CD4-positive, alpha-beta memory T cell (primary cell): Measurements from ENCODE around the gene SLC66A2. TPM values are rescaled to one million over a fixed set of nuclear protein-coding genes. Genes with fewer than 3 reads are reported as not detected.

Experiments used
- CTCF ChIA-PET: fragments of 350-600 bp; sonication (Branson Sonifier 250); formaldehyde crosslinking; loops from one replicate; lab custom pipeline; 2021; ENCODE audit warnings: inconsistent platforms; ENCODE audit not compliant: partially characterized antibody; lab: Charles Lee
- POLR2A ChIA-PET: fragments of 350-600 bp; sonication (Branson Sonifier 250); formaldehyde crosslinking; loops from one replicate; lab custom pipeline; 2021; ENCODE audit not compliant: partially characterized antibody; lab: Charles Lee
- DNase-seq, 5 donors: peaks; one replicate each; pipeline versions ENCODE4 v3.0.0 to v3.0.0-alpha.2; 2020 to 2022; ENCODE audit warnings: mixed read lengths in 1 of 5
- H3K27ac ChIP-seq: one replicate; pipeline ENCODE4 v1.7.0; 2013; ENCODE audit warnings: low read depth, low read length
- H3K27me3 ChIP-seq: 2 replicates; pipeline ENCODE4 v1.7.0; 2013; ENCODE audit warnings: mild to moderate bottlenecking, low read length, moderate library complexity; ENCODE audit not compliant: insufficient read depth
- H3K36me3 ChIP-seq: 2 replicates; pipeline ENCODE4 v1.7.0; 2013; ENCODE audit warnings: mild to moderate bottlenecking, low read length, moderate library complexity; ENCODE audit not compliant: insufficient read depth
- H3K4me1 ChIP-seq: 2 replicates; pipeline ENCODE4 v1.7.0; 2013; ENCODE audit warnings: mild to moderate bottlenecking, low read length, moderate library complexity; ENCODE audit not compliant: insufficient read depth
- H3K4me3 ChIP-seq, 2 donors: one replicate each; pipeline ENCODE4 v1.7.0; 2013; ENCODE audit warnings: low read length in 2 of 2, mild to moderate bottlenecking in 1 of 2
- H3K9me3 ChIP-seq, 2 donors: one replicate each; pipeline ENCODE4 v1.7.0; 2013; ENCODE audit warnings: low read length in 2 of 2, control low read depth in 1 of 2; ENCODE audit not compliant: control insufficient read depth in 1 of 2
- H3K27ac Mint-ChIP-seq, 7 donors: one replicate each; pipeline ENCODE4 v1.8.0; 2020 to 2021; ENCODE audit warnings: mixed read lengths in 7 of 7, mild to moderate bottlenecking in 6 of 7, inconsistent platforms in 3 of 7, moderate library complexity in 3 of 7
- H3K27me3 Mint-ChIP-seq, 2 donors: one replicate each; pipeline ENCODE4 v1.8.0; 2020 to 2021; ENCODE audit warnings: mixed read lengths in 2 of 2
- H3K36me3 Mint-ChIP-seq, 2 donors: one replicate each; pipeline ENCODE4 v1.8.0; 2020 to 2021; ENCODE audit warnings: mixed read lengths in 2 of 2, inconsistent platforms in 1 of 2, mild to moderate bottlenecking in 1 of 2
- H3K4me1 Mint-ChIP-seq, 4 donors: one replicate each; pipeline ENCODE4 v1.8.0; 2020 to 2021; ENCODE audit warnings: mixed read lengths in 4 of 4, mild to moderate bottlenecking in 1 of 4
- H3K4me3 Mint-ChIP-seq, 8 donors: one replicate each; pipeline ENCODE4 v1.8.0; 2020 to 2021; ENCODE audit warnings: mixed read lengths in 8 of 8, mild to moderate bottlenecking in 7 of 8, moderate library complexity in 6 of 8, inconsistent platforms in 3 of 8
- H3K9me3 Mint-ChIP-seq, 8 donors: one replicate each; pipeline ENCODE4 v1.8.0; 2020 to 2021; ENCODE audit warnings: mixed read lengths in 8 of 8, mild to moderate bottlenecking in 5 of 8, inconsistent platforms in 3 of 8, moderate library complexity in 1 of 8
- intact Hi-C: fragments of 100-400 bp; cut with micrococcal nuclease; formaldehyde crosslinking; loops from one replicate; pipeline ENCODE4 v1.15.1; 2023
- polyA plus RNA-seq, 2 donors: library from polyadenylated mRNA; unstranded; fragments of 300-500 nt; fragmentation: Illumina TruSeq; gene quantifications; one replicate each; pipeline ENCODE4 v1.2.3, GENCODE V29; 2021
- total RNA-seq, 2 experiments: library from RNA; stranded (reverse); gene quantifications; one replicate each; pipeline ENCODE4 v1.2.3, GENCODE V29; 2021

SLC66A2 gene
- total and polyA plus RNA-seq, 4 experiments from 2014 or later = 15.7 to 26.4 (median 23.6) TPM

DNA sequence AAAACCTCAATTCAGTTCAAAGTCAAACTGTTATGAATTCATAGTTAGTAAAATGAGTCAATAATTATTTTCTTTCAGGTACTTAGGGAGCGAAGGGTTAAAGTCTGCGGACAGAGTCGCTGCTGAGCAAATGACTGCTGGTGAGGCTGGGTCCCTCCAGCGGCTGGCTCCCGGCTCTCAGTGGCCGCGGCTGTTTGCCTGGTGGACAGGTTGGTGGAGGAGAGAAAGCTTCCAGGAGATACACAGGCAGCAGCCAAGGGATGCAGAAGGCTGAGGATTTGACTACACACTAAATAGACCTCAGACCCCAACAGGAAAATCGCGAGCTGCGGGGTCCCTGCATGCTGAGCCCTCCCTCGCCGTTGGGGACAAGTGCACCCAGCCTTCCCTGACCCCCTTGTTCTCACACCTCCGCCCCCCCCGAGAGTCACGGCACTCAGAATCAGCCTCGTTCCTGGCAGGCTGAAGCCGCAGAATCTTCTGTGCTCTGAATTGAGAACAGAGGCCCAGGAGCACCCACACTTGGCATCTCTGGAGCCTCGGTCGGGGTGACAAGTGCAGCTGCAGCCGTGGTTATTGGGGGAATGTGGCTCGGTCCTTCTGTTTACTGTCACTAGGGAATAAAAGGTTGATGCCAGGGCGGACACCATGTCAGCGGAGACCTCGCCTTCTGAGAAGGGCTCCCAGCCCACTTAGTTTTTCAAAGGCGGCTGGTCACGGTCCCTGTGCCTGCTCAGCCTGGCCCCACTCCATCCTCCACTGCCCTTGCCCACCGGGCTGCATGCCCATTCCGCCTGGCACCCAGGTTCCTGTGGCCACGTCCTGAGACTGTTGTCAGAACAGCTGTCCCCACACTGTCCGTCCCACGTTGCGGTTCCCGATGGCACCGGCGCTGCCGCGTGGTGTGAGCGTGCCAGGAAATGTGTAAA lies 74.0 kb downstream of the SLC66A2 start:
- no peaks in the 10 kb centered on the region for H3K36me3 ChIP-seq
- no peak overlapping the region for H3K27ac Mint-ChIP-seq

DNA sequence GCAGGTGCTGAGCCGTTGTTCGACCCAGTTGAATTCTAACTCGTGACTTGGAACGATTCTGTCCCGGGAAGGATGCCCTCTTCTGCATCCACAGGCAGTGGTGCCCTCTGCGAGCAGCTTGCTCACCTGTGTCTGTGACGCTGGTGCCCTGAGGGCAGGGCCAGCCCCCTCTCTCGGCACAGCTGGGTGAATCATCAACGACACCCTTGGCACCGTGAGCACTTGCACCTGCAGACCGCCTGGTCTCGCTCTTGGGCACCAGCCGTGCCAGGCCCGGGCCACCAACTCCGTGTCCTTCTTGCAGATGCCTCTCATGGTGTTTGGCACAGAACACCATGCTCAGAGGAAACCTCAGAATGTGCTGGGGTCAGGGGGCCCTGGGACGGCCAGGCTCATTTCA lies 75.0 kb downstream of the SLC66A2 start:
- no peak overlapping the region for H3K4me3 ChIP-seq
- no peak overlapping the region for H3K27ac ChIP-seq
- no peaks in the 10 kb centered on the region for H3K9me3 ChIP-seq
- ChIA-PET CTCF (no interaction called here), POLR2A (no interaction called here)
- Mint-ChIP-seq H3K4me1 (no peaks in the 10 kb centered on the region), H3K27me3 (no peaks in the 10 kb centered on the region), H3K27ac (no peak overlapping the region), H3K4me3 (no peak overlapping the region), H3K9me3 (peaks cover 0 to 6% (median 0%) of the 10 kb centered on the region in 8 donors), H3K36me3 (no peaks in the 10 kb centered on the region)
- intact Hi-C loops = no loop called here
- no peaks in the 10 kb centered on the region for H3K4me1 ChIP-seq
- DNase-seq = no peak
- H3K27me3 ChIP-seq = no peaks in the 10 kb centered on the region
- H3K36me3 ChIP-seq = no peaks in the 10 kb centered on the region

More for the DNA sequence above, 74.0 kb downstream of the SLC66A2 start:
- intact Hi-C loops = no loop called here
- no peaks in the 10 kb centered on the region for H3K9me3 ChIP-seq
- Mint-ChIP-seq H3K36me3 (no peaks in the 10 kb centered on the region), H3K4me1 (no peaks in the 10 kb centered on the region), H3K27me3 (no peaks in the 10 kb centered on the region), H3K4me3 (no peak overlapping the region), H3K9me3 (peaks cover 0 to 11% (median 0%) of the 10 kb centered on the region in 8 donors)
- no peak overlapping the region for H3K27ac ChIP-seq
- H3K27me3 ChIP-seq = no peaks in the 10 kb centered on the region
- H3K4me3 ChIP-seq = no peak overlapping the region
- H3K4me1 ChIP-seq = no peaks in the 10 kb centered on the region
- POLR2A ChIA-PET = no interaction called here
- CTCF ChIA-PET = no interaction called here
- no peak for DNase-seq

DNA sequence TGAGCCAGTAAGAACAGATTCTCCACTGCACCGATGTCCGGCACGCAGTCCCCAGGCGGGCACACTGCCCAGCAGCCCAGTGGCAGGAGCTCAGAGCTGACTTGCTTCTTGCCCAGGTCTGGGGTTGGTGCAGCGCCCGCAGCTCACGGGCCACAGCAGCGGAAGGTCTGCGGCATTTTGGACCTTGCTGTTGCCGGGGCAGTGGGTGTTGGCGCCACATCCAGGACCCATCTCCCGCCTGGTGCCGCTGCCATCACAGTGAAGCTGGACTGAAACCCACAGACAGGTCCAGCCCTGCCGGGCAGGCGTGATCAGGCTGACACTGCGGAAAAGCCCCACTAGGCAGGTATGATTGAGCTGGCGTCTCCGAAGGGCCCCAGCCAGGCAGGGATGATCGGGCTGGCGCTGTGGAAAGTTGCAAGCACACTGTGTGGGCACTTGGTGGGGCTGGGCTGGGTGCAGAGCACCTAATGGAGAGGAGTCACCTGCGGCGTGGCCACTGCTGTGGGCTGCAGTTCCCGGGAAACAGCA lies 75.5 kb downstream of the SLC66A2 start:
- POLR2A ChIA-PET = no interaction called here
- H3K36me3 Mint-ChIP-seq = no peaks in the 10 kb centered on the region
- DNase-seq = no peak

DNA sequence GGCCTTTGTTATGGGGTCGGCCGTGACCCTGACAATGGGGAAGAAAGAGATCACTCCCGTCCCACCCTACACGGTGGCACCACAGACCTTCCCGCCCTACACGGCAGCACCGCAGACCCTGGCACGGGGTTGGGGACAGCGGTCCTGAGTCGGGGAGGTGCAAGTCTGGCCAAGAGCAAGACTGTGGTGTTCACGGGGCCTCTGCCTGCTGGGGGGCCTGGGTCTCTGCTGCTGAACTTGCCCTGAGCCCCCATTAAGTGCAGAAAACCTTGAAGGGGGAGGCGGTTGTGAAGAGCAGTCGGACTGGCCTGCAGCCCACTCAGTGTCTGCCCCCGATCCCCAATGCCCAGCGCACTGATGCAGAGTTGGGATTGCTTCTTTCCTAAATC lies 75.9 kb downstream of the SLC66A2 start:
- H3K9me3 Mint-ChIP-seq = peaks cover 0 to 6% (median 0%) of the 10 kb centered on the region in 8 donors
- Histone ChIP-seq H3K27ac (no peak overlapping the region), H3K4me3 (no peak overlapping the region), H3K9me3 (no peaks in the 10 kb centered on the region), H3K27me3 (no peaks in the 10 kb centered on the region), H3K36me3 (no peaks in the 10 kb centered on the region), H3K4me1 (no peaks in the 10 kb centered on the region)
- POLR2A ChIA-PET = no interaction called here
- H3K4me3 Mint-ChIP-seq = no peak overlapping the region
- DNase-seq = no peak
- no peaks in the 10 kb centered on the region for H3K4me1 Mint-ChIP-seq
- no peaks in the 10 kb centered on the region for H3K36me3 Mint-ChIP-seq
- intact Hi-C loops = no loop called here
- H3K27me3 Mint-ChIP-seq = no peaks in the 10 kb centered on the region
- H3K27ac Mint-ChIP-seq = peak overlapping the region in 1 of 7 donors; percentile 75
- CTCF ChIA-PET = no interaction called here

More for the DNA sequence above, 75.5 kb downstream of the SLC66A2 start:
- CTCF ChIA-PET = no interaction called here
- H3K9me3 ChIP-seq = no peaks in the 10 kb centered on the region
- Mint-ChIP-seq H3K4me3 (no peak overlapping the region), H3K4me1 (no peaks in the 10 kb centered on the region), H3K27ac (no peak overlapping the region), H3K27me3 (no peaks in the 10 kb centered on the region), H3K9me3 (peaks cover 0 to 6% (median 0%) of the 10 kb centered on the region in 8 donors)
- no peaks in the 10 kb centered on the region for H3K27me3 ChIP-seq
- H3K4me3 ChIP-seq = no peak overlapping the region
- no peaks in the 10 kb centered on the region for H3K36me3 ChIP-seq
- no peak overlapping the region for H3K27ac ChIP-seq
- intact Hi-C loops = no loop called here
- no peaks in the 10 kb centered on the region for H3K4me1 ChIP-seq

DNA sequence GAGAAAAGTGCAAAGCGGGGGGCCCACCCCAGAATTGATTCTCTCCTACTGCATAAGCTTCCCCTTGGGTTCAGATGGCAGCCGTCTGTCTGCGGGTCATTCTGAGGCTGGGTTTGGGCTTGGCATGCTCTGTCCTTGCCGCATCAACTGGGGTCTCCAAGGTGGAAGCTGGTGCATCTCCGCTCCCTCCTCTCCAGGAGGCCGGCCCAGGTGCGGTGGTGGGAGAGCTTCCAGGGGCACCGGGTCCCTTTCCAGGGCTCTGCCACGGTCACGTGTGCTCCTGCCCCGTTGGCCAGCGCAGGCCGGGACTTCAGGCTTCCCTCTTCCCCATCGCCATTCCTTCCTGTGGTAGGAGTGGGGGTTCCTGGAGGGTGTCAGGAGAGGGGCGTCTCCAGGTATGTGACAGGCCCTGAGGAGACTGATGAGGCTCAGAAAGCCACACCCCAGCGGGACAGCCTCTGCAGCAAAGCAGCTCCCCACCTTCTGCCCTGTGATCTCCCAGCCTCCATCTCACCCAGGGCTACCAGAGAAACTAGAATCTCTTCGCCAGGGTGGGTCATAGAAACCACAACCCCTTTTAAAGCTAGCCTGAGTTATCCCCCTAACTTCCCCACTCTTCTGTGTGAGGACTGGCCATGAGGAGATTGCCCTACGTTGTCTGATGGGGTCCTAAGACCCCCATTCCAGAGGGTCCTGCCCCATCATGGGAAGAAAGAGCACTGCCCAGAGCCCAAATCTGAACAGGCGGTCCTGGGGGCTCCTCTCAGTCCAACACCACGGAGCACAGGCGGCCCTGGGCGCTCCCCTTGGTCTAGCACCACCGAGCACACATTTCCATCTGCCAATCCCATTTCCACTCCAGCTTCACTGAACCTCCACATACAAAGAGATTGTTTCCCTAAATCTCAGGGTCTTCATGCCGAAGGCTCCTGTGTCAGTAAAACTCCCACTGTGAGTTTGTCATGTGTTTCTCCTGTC lies 76.6 kb downstream of the SLC66A2 start:
- no peak overlapping the region for H3K4me3 ChIP-seq
- Mint-ChIP-seq H3K27ac (peak overlapping the region in 1 of 7 donors; percentile 75), H3K9me3 (peaks cover 0 to 6% (median 0%) of the 10 kb centered on the region in 8 donors), H3K36me3 (no peaks in the 10 kb centered on the region), H3K4me3 (no peak overlapping the region), H3K27me3 (no peaks in the 10 kb centered on the region), H3K4me1 (no peaks in the 10 kb centered on the region)
- H3K4me1 ChIP-seq = no peaks in the 10 kb centered on the region
- H3K9me3 ChIP-seq = no peaks in the 10 kb centered on the region
- ChIA-PET CTCF (no interaction called here), POLR2A (no interaction called here)
- no peaks in the 10 kb centered on the region for H3K27me3 ChIP-seq
- intact Hi-C loops = no loop called here
- H3K27ac ChIP-seq = no peak overlapping the region
- DNase-seq = no peak
- H3K36me3 ChIP-seq = no peaks in the 10 kb centered on the region

DNA sequence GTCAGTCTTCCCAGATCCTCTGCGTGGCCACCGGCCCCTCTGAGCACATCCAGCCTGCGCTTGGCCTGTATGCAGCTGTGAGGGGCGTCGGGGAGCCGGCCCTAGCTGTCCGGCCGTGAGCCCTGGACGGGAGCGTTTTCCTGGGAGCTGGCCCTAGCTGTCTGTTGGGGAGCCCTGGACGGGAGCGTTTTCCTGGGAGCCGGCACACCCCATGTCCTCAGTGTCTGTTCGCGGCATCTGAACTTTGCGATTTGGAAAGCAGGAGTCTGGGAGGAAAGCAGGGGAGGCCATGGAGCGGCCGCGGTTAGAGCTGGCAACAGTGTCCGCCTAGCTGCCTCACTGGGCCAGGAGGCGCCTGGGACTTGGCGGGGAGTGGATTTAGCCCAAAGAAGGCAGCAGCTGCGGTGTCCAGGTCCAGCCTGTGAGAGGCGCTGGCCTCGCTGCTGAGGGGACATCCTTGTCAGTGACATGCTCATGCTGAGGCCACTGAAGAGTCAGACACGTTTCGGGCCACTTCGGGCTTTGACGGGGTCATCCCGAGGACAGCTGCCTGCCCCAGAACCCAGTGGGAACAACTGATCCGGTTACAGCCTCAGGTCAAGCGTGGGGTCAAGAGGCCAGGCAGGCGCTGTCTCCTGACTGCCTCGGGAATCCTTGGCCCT lies 77.9 kb downstream of the SLC66A2 start:
- no peak overlapping the region for H3K27ac ChIP-seq
- ChIA-PET POLR2A (no interaction called here), CTCF (no interaction called here)
- no peak overlapping the region for H3K4me3 ChIP-seq
- no peak for DNase-seq
- Mint-ChIP-seq H3K27me3 (no peaks in the 10 kb centered on the region), H3K4me3 (no peak overlapping the region), H3K27ac (no peak overlapping the region), H3K9me3 (peaks cover 0 to under 1% (median 0%) of the 10 kb centered on the region in 8 donors), H3K4me1 (no peaks in the 10 kb centered on the region), H3K36me3 (no peaks in the 10 kb centered on the region)
- no peaks in the 10 kb centered on the region for H3K9me3 ChIP-seq
- intact Hi-C loops = no loop called here
- no peaks in the 10 kb centered on the region for H3K36me3 ChIP-seq
- H3K4me1 ChIP-seq = no peaks in the 10 kb centered on the region
- H3K27me3 ChIP-seq = no peaks in the 10 kb centered on the region
